GM19397 (cell line): ENCODE data around the gene ATP8B1.
"Not testable (repeated sequence)": the region's sequence is repeated elsewhere in the genome, so short reads cannot be mapped to it uniquely, and the experiment has no call there.

ENCODE experiments used
- ATAC-seq: cut with Tn5 transposase; IDR thresholded peaks from one replicate; pipeline ENCODE4 v1.9.1; 2021; ENCODE audit warnings: mild to moderate bottlenecking, moderate library complexity; ENCODE audit not compliant: unreplicated experiment

ATP8B1 gene

DNA sequence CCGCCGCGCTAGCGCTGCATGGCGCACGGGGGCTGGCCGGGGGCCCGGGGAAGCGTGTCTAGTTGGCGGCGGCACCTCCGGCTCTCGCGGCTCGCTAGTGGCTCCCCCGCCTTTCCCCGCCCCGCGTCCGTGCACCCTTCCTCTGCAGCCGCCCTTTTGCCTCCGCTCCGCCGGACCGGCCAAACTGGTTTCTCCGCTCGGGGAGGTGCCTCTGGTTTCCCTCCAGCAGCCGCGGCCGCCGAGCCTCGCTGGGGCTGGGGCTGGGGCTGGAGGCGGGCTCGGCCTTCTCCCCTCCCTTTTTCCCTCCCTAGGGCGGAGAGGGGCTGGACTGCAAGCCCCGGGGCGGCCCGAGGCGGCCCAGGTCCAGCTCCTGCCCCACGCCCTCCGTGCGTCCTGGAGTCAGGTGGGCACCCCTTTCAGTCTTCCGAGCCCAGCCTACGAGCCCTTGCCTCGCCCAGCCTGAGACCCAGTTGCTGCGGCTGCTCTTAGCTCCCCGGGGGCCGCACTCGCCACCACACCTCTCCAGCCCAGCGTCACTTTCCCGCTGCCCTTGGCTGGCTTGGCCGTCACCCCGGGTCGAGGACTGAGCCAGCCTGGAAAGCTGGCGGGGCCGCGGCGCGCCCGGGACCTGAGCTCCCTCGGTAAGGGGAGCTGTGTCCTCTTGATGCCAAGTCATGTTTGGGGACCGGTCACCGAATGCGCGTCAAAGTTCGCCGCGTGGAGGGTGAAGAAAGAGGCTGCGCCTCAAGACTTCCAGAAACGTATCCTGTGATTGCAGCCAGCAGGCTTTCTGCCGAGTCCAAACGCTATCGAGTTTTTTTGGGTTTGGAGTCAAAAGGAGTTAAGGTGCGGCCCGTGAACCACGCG lies at the start of gene ATP8B1:
Gene ATP8B1, minus strand, starts transcription at position 213 of the 867 bp plus-strand sequence. CDS start 71,508 bp downstream, outside the sequence.
- peak; percentile 49 for ATAC-seq

GRCh38 chr18:57850063-57850462 lies 46.9 kb upstream of the ATP8B1 start:
- no peak for ATAC-seq

DNA sequence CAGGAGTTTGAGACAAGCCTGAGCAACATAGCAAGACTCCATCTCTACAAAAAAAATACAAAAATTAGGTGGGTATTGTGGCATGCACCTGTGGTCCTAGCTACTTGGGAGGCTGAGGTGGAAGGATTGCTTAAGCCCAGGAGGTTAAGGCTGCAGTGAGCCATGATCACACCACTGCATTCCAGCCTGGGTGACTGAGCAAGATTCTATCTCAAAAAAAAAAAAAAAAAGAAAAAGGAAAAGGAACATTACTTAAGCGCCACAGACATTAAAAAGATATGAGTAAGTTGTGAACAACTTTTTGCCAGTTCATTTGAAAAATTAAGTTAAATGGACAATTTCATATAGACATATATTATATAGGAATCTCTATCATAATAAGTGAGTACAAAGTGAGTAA lies 45.3 kb upstream of the ATP8B1 start:
- ATAC-seq = not testable (repeated sequence)

- ATAC-seq = not testable (repeated sequence)
Observed at GRCh38 chr18:57847431-57847830, 44.3 kb upstream of the ATP8B1 start.

DNA sequence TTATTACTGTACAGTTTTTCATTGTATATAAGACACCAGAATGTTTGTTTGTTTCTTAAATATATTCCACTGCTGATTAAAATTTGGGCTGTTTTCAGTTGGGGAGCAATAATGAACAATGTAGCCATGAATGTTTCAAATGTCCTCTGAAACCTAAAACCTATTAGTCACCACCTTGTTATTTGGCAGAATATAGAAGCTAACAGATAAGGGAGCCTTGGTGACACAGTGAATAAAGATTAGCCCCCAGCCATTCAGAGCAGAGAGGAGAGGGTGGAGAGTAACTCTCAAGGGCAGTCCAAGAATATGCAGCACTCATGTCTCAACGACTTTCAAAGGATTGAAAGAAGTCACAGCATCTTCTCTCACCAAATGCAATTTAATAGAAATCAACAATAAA lies 43.1 kb upstream of the ATP8B1 start:
- no peak for ATAC-seq

DNA sequence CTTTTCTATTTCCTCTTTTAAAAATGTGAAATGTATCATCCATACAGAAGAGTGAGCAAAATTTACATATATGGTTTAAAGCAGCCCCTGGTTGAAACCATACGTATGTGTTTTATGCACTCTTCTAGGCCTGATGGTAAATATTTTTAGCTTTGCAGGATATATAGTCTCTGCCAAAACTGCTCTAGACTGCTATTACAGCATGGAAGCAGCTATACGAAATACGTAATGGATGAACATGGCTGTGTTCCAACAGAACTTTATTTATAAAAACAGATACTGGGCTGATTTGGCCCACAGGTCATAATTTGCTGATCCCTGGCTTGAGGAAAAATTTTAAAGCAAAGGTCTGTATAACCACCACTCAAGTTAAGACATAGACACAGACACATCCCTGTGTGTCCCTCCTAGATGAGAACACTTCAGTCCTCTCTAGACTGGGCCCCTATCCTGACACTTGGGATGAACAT lies 42.5 kb upstream of the ATP8B1 start:
- ATAC-seq = no peak

- no peak for ATAC-seq
Observed at GRCh38 chr18:57844319-57844718, 41.2 kb upstream of the ATP8B1 start.

DNA sequence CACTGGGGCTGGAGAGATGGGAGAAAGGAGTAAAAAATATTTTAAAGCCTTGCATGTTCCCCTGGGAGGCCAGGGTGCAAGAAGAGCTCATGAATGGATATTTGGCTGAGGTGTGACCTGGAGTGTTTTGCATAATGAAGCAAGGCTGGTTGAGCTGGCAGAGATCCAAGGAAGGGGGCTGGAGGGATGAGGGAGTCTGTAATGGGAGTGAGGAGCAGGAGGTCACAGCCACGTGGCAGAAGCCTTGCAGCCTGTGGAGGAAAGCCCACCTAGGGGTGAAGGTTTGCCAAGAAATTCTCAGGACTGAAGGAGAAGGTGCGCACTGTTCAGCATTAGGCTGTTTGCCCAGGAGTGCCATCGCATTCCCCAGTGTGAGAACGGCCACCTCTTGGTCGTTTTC lies 40.3 kb upstream of the ATP8B1 start:
- ATAC-seq = no peak

DNA sequence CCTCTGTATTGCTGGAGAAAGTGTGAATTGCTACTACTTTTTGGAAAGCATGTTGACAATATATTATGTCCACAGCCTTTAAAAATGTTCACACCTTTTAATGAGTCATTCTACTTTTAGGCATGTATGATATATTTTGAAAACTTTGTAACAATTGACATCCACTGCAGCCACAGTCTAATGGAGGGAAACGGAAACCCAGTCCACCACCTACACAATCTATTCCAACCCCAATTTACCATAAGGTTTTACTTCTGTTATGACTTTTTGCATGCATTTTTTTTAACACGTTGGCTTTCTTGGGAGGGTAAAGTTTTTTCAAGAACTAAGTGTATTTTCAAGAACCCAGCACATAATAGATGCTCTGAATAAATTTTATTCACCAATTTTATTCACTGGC lies 38.5 kb upstream of the ATP8B1 start:
- ATAC-seq = peak; percentile 27

DNA sequence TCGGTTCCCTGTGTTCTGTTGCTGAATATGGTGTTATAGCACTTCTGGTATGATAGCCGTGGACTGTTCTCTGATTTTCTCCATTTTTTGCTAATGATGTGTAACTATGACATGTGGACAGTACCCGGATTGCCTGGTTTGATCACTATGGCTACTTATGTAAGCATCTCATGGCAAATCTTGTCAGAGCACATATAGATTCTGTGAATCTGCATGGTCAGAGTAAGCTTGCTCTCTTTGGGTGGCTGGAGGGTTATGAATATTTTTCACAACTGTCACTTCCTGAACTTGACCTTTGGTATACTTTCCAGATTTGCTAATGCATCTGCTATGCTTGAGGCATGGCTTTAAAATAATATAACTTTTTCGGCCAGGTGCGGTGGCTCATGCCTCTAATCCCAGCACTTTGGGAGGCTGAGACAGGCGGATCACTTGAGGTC lies 36.8 kb upstream of the ATP8B1 start:
- no peak for ATAC-seq

DNA sequence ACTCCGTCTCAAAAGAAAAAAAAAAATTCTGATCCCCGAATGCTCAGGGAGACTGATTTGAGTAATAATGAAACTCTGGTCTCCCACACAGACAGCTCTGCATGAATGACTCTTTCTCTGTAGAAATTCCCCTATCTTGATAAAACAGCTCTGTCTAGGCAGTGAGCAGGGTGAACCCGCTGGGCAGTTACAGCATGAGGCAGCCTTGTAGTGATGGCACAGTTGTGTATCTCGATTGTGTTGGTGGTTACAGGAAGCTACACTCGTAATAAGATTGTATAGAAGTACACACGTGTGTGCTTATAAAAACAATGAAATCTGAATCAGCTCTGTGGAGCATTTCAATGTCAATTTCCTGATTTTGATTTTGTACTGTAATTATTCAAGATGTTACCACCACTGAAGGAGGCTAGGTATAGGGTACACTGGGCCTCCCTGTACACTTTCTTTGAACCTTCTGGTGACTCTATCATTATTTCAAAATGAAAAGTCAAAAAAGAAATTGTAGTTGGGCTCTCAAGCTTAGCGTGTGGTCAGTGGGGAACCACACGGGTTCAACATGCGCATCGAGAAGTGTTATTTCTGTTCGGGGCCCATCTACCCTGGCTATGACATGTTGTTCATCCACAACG lies 34.9 kb upstream of the ATP8B1 start:
- peak; percentile 80 for ATAC-seq

GRCh38 chr18:57836557-57836956 lies 33.4 kb upstream of the ATP8B1 start:
- no peak for ATAC-seq

DNA sequence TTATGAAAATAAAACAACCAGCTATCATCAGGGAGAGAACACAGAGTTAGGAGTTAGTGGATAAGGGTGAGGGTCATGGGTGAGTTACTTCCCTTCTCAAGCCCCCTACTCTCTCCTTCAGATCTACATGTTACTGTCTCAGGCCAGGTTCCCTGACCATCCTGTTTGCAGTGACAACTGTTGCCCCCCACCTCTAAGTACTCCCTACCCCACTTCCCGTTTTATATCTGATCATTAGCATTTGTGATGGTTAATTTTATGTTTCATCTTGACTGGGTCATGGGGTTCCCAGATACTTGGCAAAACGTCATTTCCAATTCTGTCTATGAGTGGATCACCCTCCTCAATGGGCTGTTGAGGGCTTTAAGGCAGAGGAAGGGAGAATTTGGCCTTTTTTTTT lies 32.8 kb upstream of the ATP8B1 start:
- no peak for ATAC-seq

GRCh38 chr18:57834616-57835015 lies 31.5 kb upstream of the ATP8B1 start:
- ATAC-seq = no peak

DNA sequence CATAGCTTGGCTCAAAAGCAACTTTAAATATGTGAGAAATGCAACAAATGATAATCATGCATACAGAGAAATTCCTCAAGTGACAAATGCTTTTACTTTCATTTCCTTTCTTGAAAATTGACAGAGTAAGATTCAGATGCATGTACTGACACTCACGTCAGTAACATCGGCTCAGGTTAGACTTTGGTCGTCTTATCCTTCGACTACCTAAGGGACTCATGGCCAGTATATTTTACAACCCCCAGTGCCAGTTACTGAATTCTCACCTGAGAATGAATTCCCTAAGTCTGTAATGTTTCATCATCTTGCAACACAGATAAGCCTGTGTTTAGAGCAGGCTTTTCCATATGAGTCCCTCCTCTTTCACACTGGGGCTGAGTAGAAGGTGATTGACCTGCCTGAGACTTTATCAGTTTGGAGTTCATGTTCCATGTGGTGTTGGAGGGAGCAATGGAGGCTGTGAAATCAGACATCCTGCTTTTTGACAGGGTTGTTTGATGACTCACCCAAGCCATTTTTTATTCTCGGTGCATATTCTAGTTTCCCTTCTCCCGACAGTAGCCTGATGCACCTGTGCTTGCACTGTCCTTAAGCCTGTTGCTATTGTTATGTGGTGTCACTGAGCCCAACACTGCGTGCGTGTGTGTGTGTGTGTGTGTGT lies 30.5 kb upstream of the ATP8B1 start:
- peak; percentile 39 for ATAC-seq

DNA sequence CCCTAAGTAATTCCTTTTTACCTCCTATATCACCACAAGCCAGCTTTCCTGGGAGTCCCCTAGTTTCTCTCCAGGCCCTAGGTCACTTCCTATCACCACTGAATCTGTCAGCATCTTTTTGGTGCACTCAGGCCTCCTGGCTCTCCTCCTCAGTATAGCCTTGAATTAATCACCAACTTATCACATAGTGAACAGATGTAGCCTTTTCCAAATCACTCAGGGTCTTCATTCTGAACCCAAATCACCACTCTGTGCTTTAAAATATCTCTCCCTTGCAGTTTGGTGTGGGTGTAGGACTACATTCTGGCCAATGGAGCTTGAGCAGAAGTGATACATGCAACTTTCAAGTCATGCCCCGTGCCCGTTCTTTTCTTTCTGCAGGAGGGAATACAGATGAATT lies 29.6 kb upstream of the ATP8B1 start:
- ATAC-seq = no peak

DNA sequence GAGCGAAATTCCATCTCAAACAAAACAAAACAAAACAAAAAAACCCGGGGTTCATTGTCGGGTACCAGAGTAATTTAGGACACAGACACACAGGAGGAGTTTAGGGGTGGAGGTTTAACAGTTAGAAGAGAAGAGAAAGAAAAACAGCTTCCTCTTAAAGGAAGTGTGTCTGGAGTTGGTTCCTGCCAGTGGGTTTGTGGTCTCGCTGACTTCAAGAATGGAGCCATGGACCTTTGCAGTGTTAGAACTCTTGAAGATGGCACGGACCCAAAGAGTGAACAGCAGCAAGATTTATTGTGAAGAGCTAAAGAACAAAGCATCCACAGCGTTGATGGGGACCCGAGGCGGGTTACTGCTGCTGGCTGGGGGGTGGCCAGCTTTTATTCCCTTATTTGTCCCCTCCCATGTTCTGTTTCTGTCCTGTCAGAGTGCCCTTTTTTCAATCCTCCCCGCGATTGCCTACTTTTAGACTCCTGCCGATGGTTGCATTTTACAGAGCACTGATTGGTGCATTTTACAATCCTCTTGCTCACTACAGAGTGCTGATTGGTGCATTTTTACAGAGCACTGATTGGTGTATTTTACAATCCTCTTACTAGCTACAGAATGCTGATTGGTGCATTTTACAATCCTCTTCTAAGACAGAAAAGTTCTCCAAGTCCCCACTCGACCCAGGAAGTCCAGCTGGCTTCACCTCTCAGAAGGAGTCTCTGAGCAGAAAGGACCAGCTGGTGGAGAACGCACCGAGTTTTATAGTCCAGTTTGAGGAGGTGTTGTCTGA lies 28.7 kb upstream of the ATP8B1 start:
- ATAC-seq = no peak

- ATAC-seq = no peak
Observed at GRCh38 chr18:57827646-57828045, 24.5 kb upstream of the ATP8B1 start.

- ATAC-seq = no peak
Observed at GRCh38 chr18:57826252-57826651, 23.1 kb upstream of the ATP8B1 start.

DNA sequence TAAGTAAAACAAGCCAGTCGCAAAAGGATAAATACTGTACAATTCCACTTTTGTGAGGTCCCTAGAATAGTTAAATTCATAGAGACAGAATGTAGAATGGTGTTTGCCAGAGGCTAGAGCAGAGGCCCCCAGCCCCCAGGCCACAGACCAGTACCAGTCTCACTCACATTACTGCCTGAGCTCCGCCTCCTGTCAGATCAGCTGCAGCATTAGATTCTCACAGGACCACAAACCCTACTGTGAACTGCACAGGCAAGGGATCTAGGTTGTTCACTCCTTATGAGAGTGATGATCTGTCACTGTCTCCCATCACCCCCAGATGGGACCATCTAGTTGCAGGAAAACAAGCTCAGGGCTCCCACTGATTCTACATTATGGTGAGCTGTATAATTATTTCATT lies 17.5 kb upstream of the ATP8B1 start:
- ATAC-seq = not testable (repeated sequence)
